SHP77 treated with DMSO at 0.1 percent for 48 hours (cell line): ENCODE results near the gene CELF2.

ENCODE experiments used
- DNase-seq: peaks from one replicate; lab custom pipeline; 2025; lab: John Stamatoyannopoulos, UW

CELF2 gene

GRCh38 chr10:11274452-11274851 is 256.8 kb downstream of the CELF2 start:
- no peak for DNase-seq

GRCh38 chr10:11275651-11276050 is 258.0 kb downstream of the CELF2 start:
- no peak for DNase-seq

GRCh38 chr10:11276449-11276990 is 258.8 kb downstream of the CELF2 start:
- no peak for DNase-seq

GRCh38 chr10:11279314-11279713 is 261.6 kb downstream of the CELF2 start:
- DNase-seq = no peak

- no peak for DNase-seq
Observed at GRCh38 chr10:11280187-11280932, 262.7 kb downstream of the CELF2 start.

- no peak for DNase-seq
Observed at GRCh38 chr10:11282156-11282555, 264.5 kb downstream of the CELF2 start.

- no peak for DNase-seq
Observed at GRCh38 chr10:11282661-11283060, 265.0 kb downstream of the CELF2 start.

GRCh38 chr10:11284291-11285085 is 266.8 kb downstream of the CELF2 start:
- no peak for DNase-seq

GRCh38 chr10:11285171-11285570 is 267.5 kb downstream of the CELF2 start:
- DNase-seq = no peak

GRCh38 chr10:11286261-11286852 is 268.7 kb downstream of the CELF2 start:
- no peak for DNase-seq

GRCh38 chr10:11288302-11288701 is 270.6 kb downstream of the CELF2 start:
- no peak for DNase-seq

- DNase-seq = no peak
Observed at GRCh38 chr10:11290156-11290890, 272.7 kb downstream of the CELF2 start.

GRCh38 chr10:11292576-11293302 is 275.1 kb downstream of the CELF2 start:
- DNase-seq = no peak

- DNase-seq = no peak
Observed at GRCh38 chr10:11293332-11293731, 275.7 kb downstream of the CELF2 start.

GRCh38 chr10:11294831-11295450 is 277.3 kb downstream of the CELF2 start:
- no peak for DNase-seq

GRCh38 chr10:11295492-11295891 is 277.8 kb downstream of the CELF2 start:
- DNase-seq = no peak

- DNase-seq = no peak
Observed at GRCh38 chr10:11297136-11297535, 279.5 kb downstream of the CELF2 start.

- DNase-seq = no peak
Observed at GRCh38 chr10:11298116-11298515, 280.4 kb downstream of the CELF2 start.

GRCh38 chr10:11299125-11299524 is 281.5 kb downstream of the CELF2 start:
- no peak for DNase-seq

GRCh38 chr10:11300026-11300425 is 282.4 kb downstream of the CELF2 start:
- DNase-seq = no peak

GRCh38 chr10:11300563-11300962 is 282.9 kb downstream of the CELF2 start:
- DNase-seq = no peak
